ENCODE results near the gene DNM1. TPM values are rescaled to one million over a fixed set of nuclear protein-coding genes. Genes with fewer than 3 reads are reported as not detected.

Gene DNM1
- total and polyA plus RNA-seq, 2 donors (not counting 3 experiments of a cell fraction or from before 2014, with no cell fraction given): 0.59 to 2.9 TPM

DNA sequence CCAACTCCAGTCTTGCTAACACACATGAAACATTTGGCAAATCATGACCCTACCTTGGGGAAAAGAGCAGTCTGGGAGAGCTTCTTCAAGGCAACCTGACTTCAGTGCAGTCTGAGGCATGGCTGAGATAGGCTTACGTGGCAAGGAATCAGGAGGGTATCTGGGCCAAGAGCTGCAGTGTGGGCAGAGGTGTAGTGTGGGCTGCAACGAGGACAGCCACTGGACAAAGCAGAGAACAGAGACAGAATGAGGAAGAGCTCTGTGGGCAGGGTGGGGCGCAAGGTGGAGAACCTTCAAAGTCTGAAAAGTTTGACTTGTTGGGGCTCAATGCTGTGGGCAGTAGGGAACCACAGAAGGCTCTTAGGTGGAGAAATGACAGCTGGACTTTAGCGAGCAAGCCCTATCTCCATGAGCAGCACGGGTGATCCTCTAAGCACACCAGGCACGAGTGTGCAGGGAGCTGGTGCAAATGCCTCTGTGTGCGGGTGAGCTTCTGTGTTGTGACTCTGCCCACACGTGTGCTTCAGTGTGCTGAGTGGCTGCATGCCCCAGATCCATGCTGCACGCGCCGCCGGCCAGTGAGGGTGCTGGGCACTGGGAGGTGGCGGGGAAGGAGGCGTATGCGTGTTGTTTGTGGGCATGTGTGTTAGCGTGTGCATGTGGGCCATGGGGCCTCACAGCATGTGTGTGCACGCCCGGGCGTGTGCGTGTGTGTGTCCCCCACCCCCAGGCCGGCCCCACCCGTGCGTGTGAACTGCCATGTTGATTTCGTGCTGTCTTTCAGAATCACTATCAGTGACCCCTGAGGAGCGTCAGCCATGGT, 49.3 kb downstream of the DNM1 start:
- Histone ChIP-seq H3K9me1 (replicated peaks; ENCODE audit: control insufficient read depth, extremely low read depth, insufficient read depth, low read length) (no peaks in the 10 kb centered on the region), H3K9ac (replicated peaks; ENCODE audit: extremely low read depth, insufficient read depth, low read length) (no peak overlapping the region), H3K27ac (ENCODE audit: insufficient read depth, low read depth, low read length) (no peak overlapping the region), H3K9me3 (replicated peaks; ENCODE audit: control insufficient read depth, insufficient read depth, low read length) (no peaks in the 10 kb centered on the region), H3K36me3 (ENCODE audit: control insufficient read depth in 2 of 2, extremely low read depth in 1 of 2, insufficient read depth in 2 of 2, low read length in 2 of 2) (peaks cover 6% of the 10 kb centered on the region in 2 experiments), H4K20me1 (replicated peaks; ENCODE audit: control insufficient read depth, extremely low read depth, insufficient read depth, low read length) (no peaks in the 10 kb centered on the region), H2AFZ (ENCODE audit: low read depth, low read length) (no peak overlapping the region), H3K27me3 (ENCODE audit: control insufficient read depth in 2 of 2, insufficient read depth in 2 of 2, low read length in 2 of 2) (no peaks in the 10 kb centered on the region), H3K4me3 (replicated peaks in 1 of 3; ENCODE audit: insufficient read depth in 1 of 3, low read depth in 1 of 3, low read length in 3 of 3) (no peak overlapping the region), H3K79me2 (ENCODE audit: control insufficient read depth, insufficient read depth, low read length) (no peaks in the 10 kb centered on the region), H3K4me2 (ENCODE audit: insufficient read depth, low read length) (no peak overlapping the region), H3K4me1 (ENCODE audit: control insufficient read depth, extremely low read depth, insufficient read depth, low read length) (peaks cover 15% of the 10 kb centered on the region)
- POLR2A ChIA-PET: no interaction called here
- TF ChIP-seq JUN (IDR thresholded peaks at IDR 0.05; ENCODE audit: borderline replicate concordance, insufficient read depth, insufficient read length, low read depth): no peak
- no peak for TF ChIP-seq MYC (IDR thresholded peaks at IDR 0.05; ENCODE audit: low read depth, low read length)
- no peak for TF ChIP-seq POLR2A (IDR thresholded peaks at IDR 0.05; ENCODE audit: low read depth, low read length)
- no peak for TF ChIP-seq MAX (IDR thresholded peaks at IDR 0.05; ENCODE audit: insufficient read depth, insufficient read length)
- TF ChIP-seq CTCF (IDR thresholded peaks at IDR 0.05; ENCODE audit: extremely low read depth in 1 of 2, insufficient read depth in 1 of 2, low read depth in 1 of 2, low read length in 2 of 2): no peak
- TF ChIP-seq POLR2AphosphoS5 (IDR thresholded peaks at IDR 0.05; ENCODE audit: insufficient read depth, low read depth, low read length): no peak
- intact Hi-C loops (cut with micrococcal nuclease): no loop called here
- FAIRE-seq (no peak), DNase-seq (ENCODE audit: low read depth, low spot score) (no peak)
- BruUV-seq (replicated peaks): no TSS peak
- dilution Hi-C loops (cut with MboI; ENCODE audit: extremely low pct_ligation_motif_present, low sequenced_read_pairs): no loop called here
- CTCF ChIA-PET: no interaction called here
